ENCODE measurements around the gene SH2D3A.

Gene SH2D3A

GRCh38 chr19:6705931-6706632 lies 61.2 kb downstream of the SH2D3A start:
- DNase-seq (ENCODE audit: low read depth) = no peak

Data from iris pigment epithelial cell (primary cell).